ENCODE results near the gene DYRK1A.
A peak's percentile ranks its signal among the peaks of the same experiment; 100 is the strongest.

Gene DYRK1A

DNA sequence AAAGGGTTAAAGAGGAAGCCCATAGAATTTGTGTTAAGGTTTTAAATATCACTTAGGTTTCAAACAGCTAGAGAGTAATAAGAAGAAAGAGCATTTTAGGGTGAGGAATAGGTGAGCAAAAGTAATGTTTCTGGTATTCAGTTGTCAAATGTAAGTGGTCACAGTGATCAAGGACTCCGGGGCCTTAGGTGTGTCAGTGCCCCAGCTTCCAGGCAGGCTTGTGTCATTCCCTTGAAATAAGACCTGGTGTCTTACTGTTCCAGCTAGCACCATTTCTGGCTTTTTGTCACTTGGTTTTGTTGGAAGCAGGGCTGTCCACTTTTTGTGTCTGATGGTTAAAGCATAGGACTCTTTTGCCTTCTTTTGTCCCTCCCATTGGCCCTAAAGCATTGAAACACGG is 69.6 kb downstream of the DYRK1A start:
- DNase-seq (ENCODE audit: low read depth) = no peak
- TF ChIP-seq, protein P1, sequence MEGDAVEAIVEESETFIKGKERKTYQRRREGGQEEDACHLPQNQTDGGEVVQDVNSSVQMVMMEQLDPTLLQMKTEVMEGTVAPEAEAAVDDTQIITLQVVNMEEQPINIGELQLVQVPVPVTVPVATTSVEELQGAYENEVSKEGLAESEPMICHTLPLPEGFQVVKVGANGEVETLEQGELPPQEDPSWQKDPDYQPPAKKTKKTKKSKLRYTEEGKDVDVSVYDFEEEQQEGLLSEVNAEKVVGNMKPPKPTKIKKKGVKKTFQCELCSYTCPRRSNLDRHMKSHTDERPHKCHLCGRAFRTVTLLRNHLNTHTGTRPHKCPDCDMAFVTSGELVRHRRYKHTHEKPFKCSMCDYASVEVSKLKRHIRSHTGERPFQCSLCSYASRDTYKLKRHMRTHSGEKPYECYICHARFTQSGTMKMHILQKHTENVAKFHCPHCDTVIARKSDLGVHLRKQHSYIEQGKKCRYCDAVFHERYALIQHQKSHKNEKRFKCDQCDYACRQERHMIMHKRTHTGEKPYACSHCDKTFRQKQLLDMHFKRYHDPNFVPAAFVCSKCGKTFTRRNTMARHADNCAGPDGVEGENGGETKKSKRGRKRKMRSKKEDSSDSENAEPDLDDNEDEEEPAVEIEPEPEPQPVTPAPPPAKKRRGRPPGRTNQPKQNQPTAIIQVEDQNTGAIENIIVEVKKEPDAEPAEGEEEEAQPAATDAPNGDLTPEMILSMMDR (IDR thresholded peaks at IDR 0.05; ENCODE audit: control insufficient read depth, insufficient read depth, low read depth, low read length, missing control alignments) = no peak
- H3K4me3 ChIP-seq (ENCODE audit: control insufficient read depth, low read depth, low read length) = no peak overlapping the region

DNA sequence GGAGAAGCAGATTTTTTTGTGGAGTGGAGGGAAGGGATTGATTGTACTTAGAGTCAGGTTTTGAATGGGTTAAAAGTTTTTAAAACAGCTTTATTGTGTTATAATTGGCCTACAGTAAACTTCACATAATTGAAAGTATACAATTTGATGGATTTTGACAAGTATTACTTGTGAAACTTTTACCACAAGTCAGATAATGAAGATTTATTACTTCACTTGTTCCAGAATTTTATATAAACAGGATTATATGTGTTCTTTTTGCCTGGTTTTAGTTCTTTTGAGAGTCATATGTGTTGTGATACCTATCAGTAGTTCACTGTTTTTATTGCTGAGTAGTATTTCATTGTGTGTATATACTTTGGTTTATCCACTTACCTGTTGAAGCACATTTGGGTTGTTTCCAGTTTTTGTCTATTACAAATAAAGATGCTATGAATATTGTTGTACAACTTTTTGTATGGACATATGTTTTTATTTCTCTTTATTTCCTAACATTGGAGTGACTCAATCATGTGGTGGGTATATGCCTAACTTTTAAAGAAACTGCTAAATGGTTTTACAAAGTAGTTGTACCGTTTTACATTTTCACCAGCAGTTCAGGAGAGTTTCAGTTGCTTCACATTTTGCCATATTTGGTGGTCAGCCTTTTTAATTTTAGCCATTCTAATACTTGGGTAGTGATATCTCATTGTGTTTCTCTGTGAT is 71.0 kb downstream of the DYRK1A start:
- no peak for DNase-seq (ENCODE audit: low read depth)
- H3K4me3 ChIP-seq (ENCODE audit: control insufficient read depth, low read depth, low read length) = no peak overlapping the region
- TF ChIP-seq, protein P1 (IDR thresholded peaks at IDR 0.05; ENCODE audit: control insufficient read depth, insufficient read depth, low read depth, low read length, missing control alignments) = no peak

DNA sequence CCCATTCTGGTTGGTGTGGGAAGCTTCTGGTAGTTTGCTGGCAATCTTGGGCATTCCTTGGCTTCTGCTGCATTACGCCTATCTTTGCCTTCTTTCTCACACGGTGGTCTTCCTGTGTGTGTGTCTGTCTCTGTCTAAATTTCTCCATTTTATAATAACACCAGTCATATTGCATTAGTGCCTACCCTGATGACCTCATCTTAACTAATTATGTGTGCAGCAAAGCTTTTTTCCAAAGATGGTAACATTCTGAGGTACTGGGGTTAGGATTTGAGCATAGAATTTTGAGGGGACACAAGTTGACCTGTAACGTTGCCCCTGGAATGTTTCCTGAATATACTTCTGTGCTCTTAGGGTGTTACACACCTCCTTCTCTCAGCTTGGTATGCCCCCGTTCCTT is 77.1 kb downstream of the DYRK1A start:
- DNase-seq (ENCODE audit: low read depth) = no peak
- TF ChIP-seq, protein P1 (IDR thresholded peaks at IDR 0.05; ENCODE audit: control insufficient read depth, insufficient read depth, low read depth, low read length, missing control alignments) = no peak
- H3K4me3 ChIP-seq (ENCODE audit: control insufficient read depth, low read depth, low read length) = no peak overlapping the region

DNA sequence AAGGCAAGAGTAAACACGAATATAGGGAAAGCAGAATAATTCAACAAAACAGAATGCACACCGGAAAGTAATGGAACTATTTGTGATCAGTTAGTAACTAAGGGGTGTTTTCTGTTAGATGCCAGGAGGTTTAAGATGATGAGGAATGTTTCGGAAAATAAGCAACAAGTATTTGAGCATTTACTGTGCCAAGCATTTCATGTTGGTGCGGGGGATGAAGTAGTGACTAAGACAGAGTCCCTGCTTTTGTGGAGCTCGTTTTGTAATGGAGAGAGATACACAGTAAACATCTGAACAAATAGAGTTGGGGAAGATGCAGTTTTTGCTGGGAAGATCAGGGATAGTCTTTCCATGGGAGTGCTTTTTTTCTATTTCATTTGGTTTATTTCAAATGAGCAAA is 78.7 kb downstream of the DYRK1A start:
- TF ChIP-seq, protein P1 (IDR thresholded peaks at IDR 0.05; ENCODE audit: control insufficient read depth, insufficient read depth, low read depth, low read length, missing control alignments) = no peak
- no peak overlapping the region for H3K4me3 ChIP-seq (ENCODE audit: control insufficient read depth, low read depth, low read length)
- DNase-seq (ENCODE audit: low read depth) = peak; percentile 27

DNA sequence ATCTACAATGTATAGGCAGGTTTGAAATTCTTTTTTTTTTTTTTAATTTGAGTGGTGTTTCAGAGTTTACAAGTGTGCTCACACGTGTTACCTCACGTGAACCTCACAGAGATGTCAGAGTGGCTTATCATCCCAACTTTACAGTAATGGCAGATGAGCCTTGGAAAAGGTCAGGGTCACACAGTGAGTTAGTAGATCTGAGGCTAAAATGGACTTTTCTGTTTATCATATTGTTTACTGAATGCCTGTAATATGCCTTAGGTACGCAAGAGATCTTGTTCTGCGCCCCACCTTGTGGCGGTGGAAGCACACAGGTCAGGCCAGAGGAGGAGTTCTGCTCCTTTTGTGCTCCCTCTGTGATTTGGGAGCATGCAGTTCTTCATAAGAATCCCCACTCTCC is 80.0 kb downstream of the DYRK1A start:
- TF ChIP-seq, protein P1 (IDR thresholded peaks at IDR 0.05; ENCODE audit: control insufficient read depth, insufficient read depth, low read depth, low read length, missing control alignments) = no peak
- no peak overlapping the region for H3K4me3 ChIP-seq (ENCODE audit: control insufficient read depth, low read depth, low read length)
- no peak for DNase-seq (ENCODE audit: low read depth)

DNA sequence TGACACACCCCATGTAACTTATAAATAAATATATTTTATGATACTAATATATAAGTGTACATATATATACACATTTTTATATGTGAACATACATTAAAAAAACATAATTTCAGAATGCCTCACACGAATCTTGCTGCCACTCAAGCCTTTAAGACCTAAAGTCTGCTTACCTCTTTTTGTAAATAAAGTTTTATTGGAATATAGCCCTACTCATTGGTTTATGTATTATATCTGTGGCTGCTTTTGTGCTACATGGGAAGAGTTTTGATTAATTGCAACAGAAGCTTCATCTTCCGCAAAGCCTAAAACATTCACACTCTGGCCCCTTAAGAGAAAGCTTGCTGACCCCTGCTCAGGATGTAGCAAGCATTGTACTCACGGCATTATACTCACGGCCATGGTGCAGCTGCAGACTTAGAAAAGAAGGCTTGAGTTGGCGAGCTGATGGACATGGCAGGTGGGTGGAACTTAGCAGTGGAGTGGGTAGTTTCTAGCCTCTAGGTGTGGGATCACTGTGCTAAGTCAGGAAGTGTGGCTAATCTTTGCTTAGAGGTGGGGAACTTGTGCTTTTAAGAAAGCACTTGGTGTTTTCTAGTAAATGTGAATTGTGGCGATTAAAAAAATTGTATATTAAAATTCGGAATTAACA is 80.8 kb downstream of the DYRK1A start:
- H3K4me3 ChIP-seq (ENCODE audit: control insufficient read depth, low read depth, low read length) = no peak overlapping the region
- no peak for DNase-seq (ENCODE audit: low read depth)
- TF ChIP-seq, protein P1 (IDR thresholded peaks at IDR 0.05; ENCODE audit: control insufficient read depth, insufficient read depth, low read depth, low read length, missing control alignments) = no peak

All from AG09309 (cell line).